ENCODE data around the gene ADIRF.

GRCh38 chr10:86940677-86941076 is 27.6 kb upstream of the ADIRF start:
- TF ChIP-seq CTCF (IDR thresholded peaks at IDR 0.05) = no peak
- no peak for TF ChIP-seq EZH2 (IDR thresholded peaks at IDR 0.05; ENCODE audit: borderline replicate concordance, insufficient read depth, low read depth, low read length, poor library complexity, severe bottlenecking)

All from B cell (primary cell).